AG04450 (cell line): ENCODE measurements around the gene ABCG2. TPM values are rescaled to one million over a fixed set of nuclear protein-coding genes. Genes with fewer than 3 reads are reported as not detected.
A peak's percentile ranks its signal among the peaks of the same experiment; 100 is the strongest.

Experiments
- CTCF ChIA-PET: fragments of 300-600, 350-600 bp; formaldehyde crosslinking; extraction: SDS; loops from one replicate; lab custom pipeline; 2022; ENCODE audit warnings: antibody characterized with exemption, inconsistent platforms; lab: Charles Lee
- POLR2A ChIA-PET: fragments of 350-600 bp; formaldehyde crosslinking; extraction: SDS; loops from one replicate; lab custom pipeline; 2021; ENCODE audit warnings: antibody characterized with exemption, inconsistent platforms; lab: Yijun Ruan, JAX
- DNase-seq: peaks from one replicate; pipeline ENCODE4 v3.0.0-alpha.2; 2011; ENCODE audit warnings: low read depth, low spot score
- H3K27ac ChIP-seq: one replicate; pipeline ENCODE4 v1.5.1; 2012; ENCODE audit warnings: low read depth, low read length, control low read depth
- H3K27me3 ChIP-seq: one replicate; pipeline ENCODE4 v1.6.0; 2012; ENCODE audit warnings: low read length; ENCODE audit not compliant: control insufficient read depth, insufficient read depth
- H3K4me3 ChIP-seq: 2 replicates; pipeline ENCODE4 v1.5.1; 2011; ENCODE audit warnings: mild to moderate bottlenecking, low read depth, low read length, control low read depth
- H3K9me3 ChIP-seq: 2 replicates; pipeline ENCODE4 v1.5.1; 2012; ENCODE audit warnings: low read length; ENCODE audit not compliant: control insufficient read depth, insufficient read depth
- CTCF ChIP-seq: IDR thresholded peaks from 2 replicates; pipeline ENCODE4 v1.5.1; 2011; ENCODE audit warnings: low read depth, low read length, control low read depth, inconsistent platforms
- polyA plus RNA-seq: library from polyadenylated mRNA; depleted of rRNA; stranded (reverse); fragments of >200 nt; gene quantifications from 2 replicates; pipeline ENCODE4 v1.2.3, GENCODE V29; 2011

The ABCG2 gene
- polyA plus RNA-seq, 1 experiment: 1.2 TPM

GRCh38 chr4:88179261-88179660 lies 20.8 kb upstream of the ABCG2 start:
- CTCF ChIA-PET: no interaction called here
- Histone ChIP-seq H3K4me3 (no peak overlapping the region), H3K27ac (no peak overlapping the region), H3K27me3 (no peaks in the 10 kb centered on the region), H3K9me3 (no peaks in the 10 kb centered on the region)
- POLR2A ChIA-PET: no interaction called here
- DNase-seq: no peak
- TF ChIP-seq CTCF: no peak

DNA sequence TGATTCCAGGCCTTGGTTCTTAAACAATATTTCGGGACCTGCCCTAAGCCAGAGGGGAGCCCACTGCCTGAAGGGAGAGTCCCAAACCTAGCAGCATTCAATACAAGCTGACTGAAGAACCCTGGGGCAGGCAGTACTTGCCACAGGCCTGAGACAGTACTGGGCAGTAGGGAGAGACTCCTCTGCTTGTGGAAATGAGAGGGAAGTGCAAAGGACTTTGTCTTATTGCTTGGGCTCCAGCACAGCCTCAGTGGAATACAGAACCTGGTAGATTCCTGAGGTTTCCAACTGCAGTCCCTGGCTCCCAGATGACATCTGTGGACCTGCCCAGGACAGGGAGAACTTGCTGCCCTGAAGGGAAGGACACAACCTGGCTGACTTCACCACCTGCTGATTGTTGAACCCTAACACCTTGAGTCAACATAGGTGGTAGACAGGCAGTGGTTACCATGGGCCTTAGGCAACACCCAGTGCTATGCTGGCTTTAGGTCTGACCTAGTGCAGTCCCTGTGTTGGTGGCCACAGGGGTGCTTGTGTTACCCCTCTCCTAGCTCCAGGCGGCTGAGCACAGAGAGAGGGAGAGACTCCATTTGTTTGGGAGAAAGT lies 20.3 kb upstream of the ABCG2 start:
- CTCF ChIA-PET: no interaction called here
- no peak overlapping the region for H3K27ac ChIP-seq
- no peaks in the 10 kb centered on the region for H3K27me3 ChIP-seq
- POLR2A ChIA-PET: no interaction called here
- H3K9me3 ChIP-seq: no peaks in the 10 kb centered on the region
- DNase-seq: no peak
- no peak overlapping the region for H3K4me3 ChIP-seq
- no peak for TF ChIP-seq CTCF

DNA sequence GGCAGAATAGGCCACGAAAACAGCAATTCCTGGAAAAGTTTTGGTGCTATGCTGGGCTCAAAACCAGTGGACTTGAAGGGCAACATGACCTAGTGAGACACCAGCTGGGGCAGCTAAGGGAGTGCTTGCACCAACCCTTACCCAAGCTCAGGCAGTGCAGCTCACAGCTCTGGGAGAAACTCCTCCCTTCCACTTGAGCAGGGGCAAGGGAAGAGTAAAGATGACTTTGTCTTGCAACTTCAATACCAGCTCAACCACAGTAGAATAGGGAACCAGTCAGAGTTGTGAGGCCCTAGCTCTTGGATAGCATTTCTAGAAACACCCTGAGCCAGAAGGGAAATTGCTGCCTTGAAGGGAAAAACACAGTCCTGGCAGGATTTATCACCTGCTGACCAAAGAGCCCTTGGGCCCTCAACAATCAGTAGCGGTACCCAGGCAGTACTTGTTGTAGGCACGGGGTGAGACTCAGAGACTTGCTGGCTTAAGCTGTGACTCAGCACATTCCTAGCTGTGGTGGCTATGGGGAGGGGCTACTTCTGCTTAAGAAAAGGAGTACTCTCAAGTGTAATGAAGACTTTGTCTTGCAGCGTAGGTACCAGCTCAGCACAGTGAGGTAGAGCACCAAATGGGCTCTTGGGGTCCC lies 19.7 kb upstream of the ABCG2 start:
- Histone ChIP-seq H3K27ac (no peak overlapping the region), H3K27me3 (no peaks in the 10 kb centered on the region), H3K9me3 (no peaks in the 10 kb centered on the region), H3K4me3 (no peak overlapping the region)
- POLR2A ChIA-PET: no interaction called here
- peak; percentile 49 for DNase-seq
- no peak for TF ChIP-seq CTCF
- CTCF ChIA-PET: no interaction called here

GRCh38 chr4:88172987-88173386 lies 14.5 kb upstream of the ABCG2 start:
- no peaks in the 10 kb centered on the region for H3K27me3 ChIP-seq
- H3K27ac ChIP-seq: no peak overlapping the region
- DNase-seq: no peak
- TF ChIP-seq CTCF: no peak
- no peaks in the 10 kb centered on the region for H3K9me3 ChIP-seq
- ChIA-PET POLR2A (no interaction called here), CTCF (no interaction called here)
- H3K4me3 ChIP-seq: no peak overlapping the region

- CTCF ChIA-PET: no interaction called here
- H3K27me3 ChIP-seq: no peaks in the 10 kb centered on the region
- no peak overlapping the region for H3K27ac ChIP-seq
- POLR2A ChIA-PET: no interaction called here
- TF ChIP-seq CTCF: no peak
- no peaks in the 10 kb centered on the region for H3K9me3 ChIP-seq
- no peak overlapping the region for H3K4me3 ChIP-seq
- no peak for DNase-seq
Observed at GRCh38 chr4:88171206-88171605, 12.8 kb upstream of the ABCG2 start.
